SK-N-SH (cell line): Measurements from ENCODE around the gene STOX1.

Source experiments
- EP300 ChIP-seq, 2 experiments: IDR thresholded peaks; 2 replicates each; pipeline versions ENCODE4 v1.4.0 to v1.6.1; 2012; ENCODE audit warnings: borderline replicate concordance in 1 of 2, low read depth in 1 of 2, low read length in 1 of 2
- EZH2phosphoT487 ChIP-seq: fragments of 200-600 bp; sonication (generic); IDR thresholded peaks from 2 replicates; pipeline ENCODE4 v1.6.1; 2017; ENCODE audit warnings: low read depth, mixed run types, mild to moderate bottlenecking, antibody characterized with exemption, moderate library complexity, borderline replicate concordance
- JUND ChIP-seq: IDR thresholded peaks from 2 replicates; pipeline ENCODE4 v1.4.0; 2012
- POLR2AphosphoS5 ChIP-seq: IDR thresholded peaks from 2 replicates; pipeline ENCODE4 v1.6.1; 2012; ENCODE audit warnings: low read depth, low read length
- RFX5 ChIP-seq: IDR thresholded peaks from 2 replicates; pipeline ENCODE4 v1.6.1; 2012; ENCODE audit warnings: mild to moderate bottlenecking, improper control_type of control experiment, low read length
- RXRA ChIP-seq: IDR thresholded peaks from 2 replicates; pipeline ENCODE4 v1.4.0; 2012; ENCODE audit warnings: low read depth, mild to moderate bottlenecking, borderline replicate concordance
- TEAD4 ChIP-seq: IDR thresholded peaks from 2 replicates; pipeline ENCODE4 v1.4.0; 2012; ENCODE audit warnings: mild to moderate bottlenecking, borderline replicate concordance; ENCODE audit not compliant: insufficient read depth
- USF1 ChIP-seq: IDR thresholded peaks from 2 replicates; pipeline ENCODE4 v1.4.0; 2012; ENCODE audit warnings: low read depth, borderline replicate concordance
- ZBTB33 ChIP-seq: IDR thresholded peaks from 2 replicates; pipeline ENCODE4 v1.4.0; 2012; ENCODE audit warnings: low read depth, borderline replicate concordance
- TF ChIP-seq, protein P1 (sequence below): fragments of 200-600 bp; sonication (generic); IDR thresholded peaks from 2 replicates; pipeline ENCODE4 v1.6.1; 2017; ENCODE audit warnings: antibody characterized with exemption, mild to moderate bottlenecking, moderate library complexity
- TF ChIP-seq, protein P2 (sequence below): IDR thresholded peaks from 2 replicates; pipeline ENCODE4 v1.6.1; 2012; ENCODE audit warnings: mild to moderate bottlenecking, low read depth, low read length, moderate library complexity
- TF ChIP-seq, protein P3 (sequence below): fragments of 150-350 bp; IDR thresholded peaks from 2 replicates; pipeline ENCODE4 v1.6.1; 2017; ENCODE audit warnings: antibody characterized with exemption, low read length, low read depth, borderline replicate concordance

- TF ChIP-seq ZBTB33 (no peak), EP300 (IDR thresholded peaks at IDR 0.05; ENCODE audit: borderline replicate concordance in 1 of 2, low read depth in 1 of 2, low read length in 1 of 2) (no peak), RXRA (no peak), USF1 (no peak), JUND (no peak), TEAD4 (no peak), POLR2AphosphoS5 (no peak), EZH2phosphoT487 (no peak), RFX5 (no peak)
- TF ChIP-seq, protein P1, sequence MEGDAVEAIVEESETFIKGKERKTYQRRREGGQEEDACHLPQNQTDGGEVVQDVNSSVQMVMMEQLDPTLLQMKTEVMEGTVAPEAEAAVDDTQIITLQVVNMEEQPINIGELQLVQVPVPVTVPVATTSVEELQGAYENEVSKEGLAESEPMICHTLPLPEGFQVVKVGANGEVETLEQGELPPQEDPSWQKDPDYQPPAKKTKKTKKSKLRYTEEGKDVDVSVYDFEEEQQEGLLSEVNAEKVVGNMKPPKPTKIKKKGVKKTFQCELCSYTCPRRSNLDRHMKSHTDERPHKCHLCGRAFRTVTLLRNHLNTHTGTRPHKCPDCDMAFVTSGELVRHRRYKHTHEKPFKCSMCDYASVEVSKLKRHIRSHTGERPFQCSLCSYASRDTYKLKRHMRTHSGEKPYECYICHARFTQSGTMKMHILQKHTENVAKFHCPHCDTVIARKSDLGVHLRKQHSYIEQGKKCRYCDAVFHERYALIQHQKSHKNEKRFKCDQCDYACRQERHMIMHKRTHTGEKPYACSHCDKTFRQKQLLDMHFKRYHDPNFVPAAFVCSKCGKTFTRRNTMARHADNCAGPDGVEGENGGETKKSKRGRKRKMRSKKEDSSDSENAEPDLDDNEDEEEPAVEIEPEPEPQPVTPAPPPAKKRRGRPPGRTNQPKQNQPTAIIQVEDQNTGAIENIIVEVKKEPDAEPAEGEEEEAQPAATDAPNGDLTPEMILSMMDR, result no peak
- TF ChIP-seq, protein P2, sequence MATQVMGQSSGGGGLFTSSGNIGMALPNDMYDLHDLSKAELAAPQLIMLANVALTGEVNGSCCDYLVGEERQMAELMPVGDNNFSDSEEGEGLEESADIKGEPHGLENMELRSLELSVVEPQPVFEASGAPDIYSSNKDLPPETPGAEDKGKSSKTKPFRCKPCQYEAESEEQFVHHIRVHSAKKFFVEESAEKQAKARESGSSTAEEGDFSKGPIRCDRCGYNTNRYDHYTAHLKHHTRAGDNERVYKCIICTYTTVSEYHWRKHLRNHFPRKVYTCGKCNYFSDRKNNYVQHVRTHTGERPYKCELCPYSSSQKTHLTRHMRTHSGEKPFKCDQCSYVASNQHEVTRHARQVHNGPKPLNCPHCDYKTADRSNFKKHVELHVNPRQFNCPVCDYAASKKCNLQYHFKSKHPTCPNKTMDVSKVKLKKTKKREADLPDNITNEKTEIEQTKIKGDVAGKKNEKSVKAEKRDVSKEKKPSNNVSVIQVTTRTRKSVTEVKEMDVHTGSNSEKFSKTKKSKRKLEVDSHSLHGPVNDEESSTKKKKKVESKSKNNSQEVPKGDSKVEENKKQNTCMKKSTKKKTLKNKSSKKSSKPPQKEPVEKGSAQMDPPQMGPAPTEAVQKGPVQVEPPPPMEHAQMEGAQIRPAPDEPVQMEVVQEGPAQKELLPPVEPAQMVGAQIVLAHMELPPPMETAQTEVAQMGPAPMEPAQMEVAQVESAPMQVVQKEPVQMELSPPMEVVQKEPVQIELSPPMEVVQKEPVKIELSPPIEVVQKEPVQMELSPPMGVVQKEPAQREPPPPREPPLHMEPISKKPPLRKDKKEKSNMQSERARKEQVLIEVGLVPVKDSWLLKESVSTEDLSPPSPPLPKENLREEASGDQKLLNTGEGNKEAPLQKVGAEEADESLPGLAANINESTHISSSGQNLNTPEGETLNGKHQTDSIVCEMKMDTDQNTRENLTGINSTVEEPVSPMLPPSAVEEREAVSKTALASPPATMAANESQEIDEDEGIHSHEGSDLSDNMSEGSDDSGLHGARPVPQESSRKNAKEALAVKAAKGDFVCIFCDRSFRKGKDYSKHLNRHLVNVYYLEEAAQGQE, result no peak
- TF ChIP-seq, protein P3, sequence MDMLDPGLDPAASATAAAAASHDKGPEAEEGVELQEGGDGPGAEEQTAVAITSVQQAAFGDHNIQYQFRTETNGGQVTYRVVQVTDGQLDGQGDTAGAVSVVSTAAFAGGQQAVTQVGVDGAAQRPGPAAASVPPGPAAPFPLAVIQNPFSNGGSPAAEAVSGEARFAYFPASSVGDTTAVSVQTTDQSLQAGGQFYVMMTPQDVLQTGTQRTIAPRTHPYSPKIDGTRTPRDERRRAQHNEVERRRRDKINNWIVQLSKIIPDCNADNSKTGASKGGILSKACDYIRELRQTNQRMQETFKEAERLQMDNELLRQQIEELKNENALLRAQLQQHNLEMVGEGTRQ, result no peak
Measured at GRCh38 chr10:68811314-68812009, 15.9 kb upstream of the STOX1 start.
